Esophagus squamous epithelium (tissue), 4 donors: ENCODE results near the gene SETD1B.

Experiments
- CTCF ChIP-seq, 6 experiments: fragments of 450-650 bp in 4 of 6; fragments of 200-600 bp in 2 of 6; sonication (generic) in 2 of 6; IDR thresholded peaks; one replicate each; pipeline ENCODE4 v1.5.1; 2016 to 2019; ENCODE audit warnings: antibody characterized with exemption in 6 of 6, mild to moderate bottlenecking in 4 of 6, moderate library complexity in 4 of 6
- POLR2A ChIP-seq, 4 donors: fragments of 450-650 bp; IDR thresholded peaks; one replicate each; pipeline ENCODE4 v1.6.1; 2017; ENCODE audit warnings: antibody characterized with exemption in 4 of 4, mild to moderate bottlenecking in 4 of 4, moderate library complexity in 3 of 4

GRCh38 chr12:121765573-121765972 lies 38.2 kb upstream of the SETD1B start:
- TF ChIP-seq CTCF (IDR thresholded peaks at IDR 0.05) (no peak), POLR2A (IDR thresholded peaks at IDR 0.05) (no peak)
